Stomach (tissue), 9 donors: ENCODE data around the gene TCEANC2. TPM values are rescaled to one million over a fixed set of nuclear protein-coding genes. Genes with fewer than 3 reads are reported as not detected.
A peak's percentile ranks its signal among the peaks of the same experiment; 100 is the strongest.

Experiments
- DNase-seq, 2 donors: peaks; one replicate each; pipeline versions ENCODE4 v3.0.0 to v3.0.0-alpha.2; 2013 to 2019
- H3K27ac ChIP-seq, 5 donors: fragments of 200-600 bp in 4 of 5; sonication (generic) in 4 of 5; one replicate each; pipeline ENCODE4 v1.5.1; 2013 to 2019; ENCODE audit warnings: mild to moderate bottlenecking in 1 of 5, moderate library complexity in 1 of 5
- H3K27me3 ChIP-seq, 3 donors: fragments of 200-600 bp; sonication (generic); one replicate each; pipeline ENCODE4 v1.5.1; 2017 to 2019; ENCODE audit warnings: mixed run types in 1 of 3
- H3K36me3 ChIP-seq, 4 donors: fragments of 200-600 bp; sonication (generic); 1 replicate in 3 of 4; 2 replicates in 1 of 4; pipeline ENCODE4 v1.5.1; 2016 to 2019
- H3K4me1 ChIP-seq, 4 donors: fragments of 200-600 bp; sonication (generic); one replicate each; pipeline ENCODE4 v1.5.1; 2016 to 2019
- H3K4me3 ChIP-seq, 4 donors: fragments of 200-600 bp; sonication (generic) in 3 of 4; one replicate each; pipeline ENCODE4 v1.5.1; 2016 to 2019; ENCODE audit warnings: mild to moderate bottlenecking in 1 of 4
- H3K9me3 ChIP-seq, 4 donors: fragments of 200-600 bp; sonication (generic); one replicate each; pipeline ENCODE4 v1.5.1; 2016 to 2019
- EP300 ChIP-seq: sonication (generic); formaldehyde crosslinking; IDR thresholded peaks from one replicate; pipeline ENCODE4 v1.6.1; 2017; ENCODE audit warnings: antibody characterized with exemption
- POLR2A ChIP-seq, 4 donors: fragments of 450-650 bp; IDR thresholded peaks; one replicate each; pipeline ENCODE4 v1.6.1; 2016; ENCODE audit warnings: antibody characterized with exemption in 4 of 4, control low read depth in 2 of 4, mild to moderate bottlenecking in 1 of 4, moderate library complexity in 1 of 4
- POLR2AphosphoS5 ChIP-seq, 3 donors: sonication (generic); formaldehyde crosslinking; IDR thresholded peaks; one replicate each; pipeline ENCODE4 v1.6.1; 2016; ENCODE audit warnings: antibody characterized with exemption in 3 of 3
- WGBS, 5 donors: extraction: QIAGEN DNeasy Blood & Tissue Kit in 3 of 5; methylation state at CpG; one replicate each; pipeline versions ENCODE4 v1.1.5 to v1.1.7; 2013 to 2018; 5-methylcytosine and 5-hydroxymethylcytosine counted together
- intact Hi-C: fragments of 100-400 bp; cut with DNase I; formaldehyde crosslinking; loops from one replicate; pipeline ENCODE4 v1.15.1; 2023; ENCODE audit warnings: low total_unique reads
- polyA plus RNA-seq, 3 donors: library from polyadenylated mRNA; stranded (reverse); fragments of 200-250 nt; gene quantifications; one replicate each; pipeline ENCODE4 v1.2.3, GENCODE V29; 2013
- total RNA-seq, 5 donors: library from RNA; depleted of rRNA; stranded (reverse); fragments of >200 nt; gene quantifications; one replicate each; pipeline versions ENCODE4 v1.1.0 to v1.2.3, GENCODE V29; 2014 to 2016
- TF ChIP-seq, protein P1 (sequence below), 7 experiments: fragments of 450-650 bp in 4 of 7; fragments of 200-600 bp in 3 of 7; sonication (generic) in 3 of 7; IDR thresholded peaks; one replicate each; pipeline ENCODE4 v1.5.1; 2016 to 2019; ENCODE audit warnings: antibody characterized with exemption in 7 of 7, control low read depth in 2 of 7, mild to moderate bottlenecking in 1 of 7
- donor health status: healthy with polysubstance abuse.
- donor health status: Bipolar disorder and iron deficiency.
- donor health status: healthy.

The TCEANC2 gene
- total and polyA plus RNA-seq, 8 donors = 1.8 to 8.8 (median 2.4) TPM

- TF ChIP-seq, protein P1, sequence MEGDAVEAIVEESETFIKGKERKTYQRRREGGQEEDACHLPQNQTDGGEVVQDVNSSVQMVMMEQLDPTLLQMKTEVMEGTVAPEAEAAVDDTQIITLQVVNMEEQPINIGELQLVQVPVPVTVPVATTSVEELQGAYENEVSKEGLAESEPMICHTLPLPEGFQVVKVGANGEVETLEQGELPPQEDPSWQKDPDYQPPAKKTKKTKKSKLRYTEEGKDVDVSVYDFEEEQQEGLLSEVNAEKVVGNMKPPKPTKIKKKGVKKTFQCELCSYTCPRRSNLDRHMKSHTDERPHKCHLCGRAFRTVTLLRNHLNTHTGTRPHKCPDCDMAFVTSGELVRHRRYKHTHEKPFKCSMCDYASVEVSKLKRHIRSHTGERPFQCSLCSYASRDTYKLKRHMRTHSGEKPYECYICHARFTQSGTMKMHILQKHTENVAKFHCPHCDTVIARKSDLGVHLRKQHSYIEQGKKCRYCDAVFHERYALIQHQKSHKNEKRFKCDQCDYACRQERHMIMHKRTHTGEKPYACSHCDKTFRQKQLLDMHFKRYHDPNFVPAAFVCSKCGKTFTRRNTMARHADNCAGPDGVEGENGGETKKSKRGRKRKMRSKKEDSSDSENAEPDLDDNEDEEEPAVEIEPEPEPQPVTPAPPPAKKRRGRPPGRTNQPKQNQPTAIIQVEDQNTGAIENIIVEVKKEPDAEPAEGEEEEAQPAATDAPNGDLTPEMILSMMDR (IDR thresholded peaks at IDR 0.05) = no peak
- TF ChIP-seq POLR2AphosphoS5 (IDR thresholded peaks at IDR 0.05) (no peak), POLR2A (IDR thresholded peaks at IDR 0.05) (no peak), EP300 (no peak)
- WGBS, 5 donors = 59 to 77% (median 73%) methylated on average over 5 of the region's 5 CpGs
- H3K4me1 ChIP-seq = no peaks in the 10 kb centered on the region
- no peak overlapping the region for H3K27ac ChIP-seq
- no peaks in the 10 kb centered on the region for H3K36me3 ChIP-seq
- no peaks in the 10 kb centered on the region for H3K9me3 ChIP-seq
- intact Hi-C loops = no loop called here
- DNase-seq = peak in 1 of 2 donors; percentile 17
- peaks cover 0 to 51% (median 0%) of the 10 kb centered on the region in 3 donors for H3K27me3 ChIP-seq
- no peak overlapping the region for H3K4me3 ChIP-seq
These were observed 42.8 kb upstream of the TCEANC2 start for GRCh38 chr1:54010415-54011117.

DNA sequence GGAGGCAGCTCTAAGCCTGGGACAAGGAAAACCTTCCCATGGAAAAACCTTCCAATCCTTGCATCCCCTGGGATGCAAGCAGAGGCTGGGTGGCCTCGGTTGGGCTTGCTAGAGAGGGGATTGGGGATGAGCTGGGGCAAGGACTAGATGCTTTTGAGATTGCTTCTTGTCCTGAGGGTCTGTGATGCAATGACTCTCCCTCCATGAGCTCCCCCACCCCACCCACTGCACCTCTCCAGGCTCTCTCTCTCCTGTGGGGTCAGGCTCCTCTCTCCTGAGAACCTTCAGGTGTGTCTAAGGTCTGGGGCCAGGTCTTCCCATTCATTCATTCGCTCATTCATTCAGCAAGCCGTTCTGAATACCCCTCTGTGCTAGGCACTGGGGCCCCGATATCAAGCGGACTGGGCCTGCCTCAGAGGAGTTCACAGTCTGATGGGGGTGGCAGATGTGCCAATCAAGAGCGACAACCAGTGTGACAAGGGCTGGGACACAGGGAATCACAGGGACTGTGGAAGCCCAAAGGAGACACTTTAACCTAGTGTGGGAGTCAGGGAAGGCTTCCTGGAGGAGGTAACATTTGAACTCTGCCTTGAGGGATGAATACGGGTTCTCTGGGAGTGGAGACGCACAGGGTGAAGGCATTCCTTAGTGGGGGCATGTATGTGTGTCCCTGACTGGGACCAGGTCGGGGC lies 41.9 kb upstream of the TCEANC2 start:
- intact Hi-C loops = no loop called here
- 78 to 89% (median 85%) methylated on average over 9 of the region's 9 CpGs for WGBS, 5 donors

DNA sequence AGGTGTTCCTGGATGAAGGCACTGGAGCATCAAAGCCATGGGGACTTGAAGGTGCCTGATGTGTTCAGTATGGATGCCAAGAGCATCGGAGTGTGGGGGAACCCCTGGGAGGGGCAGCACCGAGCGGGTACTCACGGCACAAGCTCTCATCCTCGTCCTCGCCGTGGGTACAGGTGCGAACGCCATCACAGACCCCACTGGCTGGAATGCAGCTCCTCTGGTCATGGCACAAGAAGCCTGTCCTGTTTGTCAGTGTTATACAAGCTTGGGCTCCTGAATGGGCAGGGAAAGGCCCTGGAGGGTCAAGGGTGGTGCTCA lies 41.4 kb upstream of the TCEANC2 start:
- Histone ChIP-seq H3K27me3 (peaks cover 0 to 52% (median 0%) of the 10 kb centered on the region in 3 donors), H3K9me3 (no peaks in the 10 kb centered on the region), H3K36me3 (no peaks in the 10 kb centered on the region), H3K27ac (no peak overlapping the region), H3K4me3 (no peak overlapping the region), H3K4me1 (peaks cover 0 to 8% (median 7%) of the 10 kb centered on the region in 4 donors)
- DNase-seq = no peak
- WGBS, 5 donors = 83 to 91% (median 87%) methylated on average over 9 of the region's 9 CpGs
- intact Hi-C loops = no loop called here
- TF ChIP-seq POLR2A (IDR thresholded peaks at IDR 0.05) (no peak), POLR2AphosphoS5 (IDR thresholded peaks at IDR 0.05) (no peak)
- TF ChIP-seq, protein P1 (IDR thresholded peaks at IDR 0.05) = no peak

More for the DNA sequence above, 41.9 kb upstream of the TCEANC2 start:
- Histone ChIP-seq H3K27ac (no peak overlapping the region), H3K27me3 (peaks cover 0 to 51% (median 0%) of the 10 kb centered on the region in 3 donors), H3K36me3 (no peaks in the 10 kb centered on the region), H3K4me3 (no peak overlapping the region), H3K4me1 (peaks cover 0 to 8% (median 7%) of the 10 kb centered on the region in 4 donors), H3K9me3 (no peaks in the 10 kb centered on the region)
- no peak for TF ChIP-seq POLR2AphosphoS5 (IDR thresholded peaks at IDR 0.05)
- TF ChIP-seq POLR2A (IDR thresholded peaks at IDR 0.05) = no peak
- no peak for TF ChIP-seq EP300
- TF ChIP-seq, protein P1 (IDR thresholded peaks at IDR 0.05) = no peak
- no peak for DNase-seq

DNA sequence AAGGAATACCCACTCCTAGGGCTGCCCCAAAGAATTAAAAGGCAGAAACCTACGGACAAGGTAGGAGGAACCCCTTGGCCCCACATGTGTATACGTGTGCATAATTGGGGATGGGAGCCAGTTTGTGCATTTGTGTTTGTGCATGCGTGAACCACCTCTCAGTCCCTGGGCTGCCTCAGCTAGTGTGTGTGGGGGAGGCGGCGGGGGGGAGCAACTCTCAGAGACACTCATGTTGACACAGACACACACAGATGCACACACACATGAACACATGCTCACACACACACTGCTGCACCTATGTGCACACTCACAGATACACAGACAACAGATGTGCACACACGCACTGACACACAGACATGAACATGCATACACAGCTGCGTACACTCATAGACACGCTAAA lies 40.5 kb upstream of the TCEANC2 start:
- Histone ChIP-seq H3K4me1 (peaks cover 0 to 8% (median 7%) of the 10 kb centered on the region in 4 donors), H3K36me3 (no peaks in the 10 kb centered on the region), H3K27ac (no peak overlapping the region), H3K27me3 (peaks cover 0 to 52% (median 0%) of the 10 kb centered on the region in 3 donors), H3K9me3 (no peaks in the 10 kb centered on the region), H3K4me3 (no peak overlapping the region)
- no peak for TF ChIP-seq POLR2A (IDR thresholded peaks at IDR 0.05)
- TF ChIP-seq, protein P1 (IDR thresholded peaks at IDR 0.05) = no peak
- no peak for TF ChIP-seq POLR2AphosphoS5 (IDR thresholded peaks at IDR 0.05)
- no peak for TF ChIP-seq EP300
- intact Hi-C loops = no loop called here
- DNase-seq = no peak
- 83 to 90% (median 85%) methylated on average over 8 of the region's 8 CpGs for WGBS, 5 donors
